ENCODE measurements around the gene TBX1. TPM values are rescaled to one million over a fixed set of nuclear protein-coding genes. Genes with fewer than 3 reads are reported as not detected.

The TBX1 gene
- total and polyA plus RNA-seq, 2 of the 13 experiments (the other 11 are each of a cell fraction or from before 2014, with no cell fraction given) = not detected

DNA sequence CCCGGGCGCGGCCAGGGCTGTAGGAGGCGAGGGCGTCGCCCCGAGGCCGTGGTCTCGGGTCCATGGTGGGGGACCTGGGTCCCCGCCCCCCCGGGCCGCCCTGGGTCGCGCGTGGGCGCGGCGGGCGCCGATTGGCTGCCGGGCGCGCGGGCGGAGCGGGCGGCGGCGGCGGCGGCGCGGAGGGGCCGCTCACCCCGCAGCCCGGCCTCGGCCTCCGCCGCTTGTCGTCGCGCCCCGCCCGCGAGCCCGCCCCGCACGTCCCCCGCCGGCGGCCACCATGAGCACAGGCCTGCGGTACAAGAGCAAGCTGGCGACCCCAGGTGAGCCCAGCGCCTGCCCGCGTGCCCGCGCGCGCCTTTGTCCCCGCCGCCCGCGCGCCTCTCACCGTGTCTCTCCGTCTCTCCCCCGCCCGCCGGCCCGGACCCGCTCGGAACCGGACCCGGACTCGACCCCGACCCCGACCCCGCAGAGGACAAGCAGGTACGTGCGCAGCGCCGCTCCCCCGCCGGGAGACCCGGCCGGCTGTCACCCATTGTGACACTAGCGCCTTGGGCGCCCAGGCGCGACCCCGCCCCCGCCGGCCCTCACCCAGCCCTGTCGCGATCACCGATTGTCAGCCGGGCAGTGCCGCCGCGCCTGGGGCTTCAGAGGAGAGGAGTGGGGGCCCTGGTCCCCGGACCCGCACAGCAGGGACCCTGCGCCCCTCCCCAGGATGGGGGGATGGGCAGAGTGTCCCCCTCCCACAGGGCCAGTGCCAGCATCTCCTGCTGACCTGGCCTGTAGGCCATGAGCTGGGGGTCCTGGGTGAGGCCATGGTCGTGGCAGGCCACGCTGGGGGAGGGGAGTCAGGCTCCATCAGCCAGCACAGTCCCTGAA, 46.0 kb upstream of the TBX1 start, which contains the start of gene SEPTIN5:
Gene SEPTIN5, plus strand, starts transcription at position 192 of the 876 bp plus-strand sequence. Its CDS starts 86 bp downstream, at position 278.
- Histone ChIP-seq H4K20me1 (ENCODE audit: insufficient read depth, low read length) (peaks cover 4% of the 10 kb centered on the region; the same call in 1 of the 2 replicates), H3K9ac (ENCODE audit: insufficient read depth, low read depth, low read length) (no peak within 1 kb of the TSS), H3K79me2 (ENCODE audit: insufficient read depth, low read length) (no peaks in the 10 kb centered on the region), H3K9me3 (ENCODE audit: low read length) (no peaks in the 10 kb centered on the region), H3K4me2 (ENCODE audit: low read depth, low read length) (peak within 1 kb of the TSS; percentile 67), H2AFZ (ENCODE audit: low read length) (no peak within 1 kb of the TSS), H3K36me3 (replicated peaks in 1 of 2; ENCODE audit: control insufficient read depth in 1 of 2, insufficient read depth in 2 of 2, low read length in 2 of 2) (no peaks in the 10 kb centered on the region), H3K27me3 (ENCODE audit: control insufficient read depth in 1 of 2, insufficient read depth in 2 of 2, low read length in 2 of 2) (peaks cover 10 to 86% of the 10 kb centered on the region in 2 experiments), H3K4me1 (ENCODE audit: insufficient read depth, low read length) (peaks cover 4% of the 10 kb centered on the region; the same call in 1 of the 2 replicates), H3K4me3 (replicated peaks in 1 of 3; ENCODE audit: insufficient read depth in 1 of 3, low read depth in 2 of 3, low read length in 3 of 3) (peak within 1 kb of the TSS; percentile 26 to 62 (median 42); a peak in 4 of 6 replicates), H3K27ac (ENCODE audit: extremely low read length, insufficient read depth, low read length) (no peak within 1 kb of the TSS)
- FAIRE-seq = no peak
- DNase-seq (ENCODE audit: low spot score) = no peak
- 0% methylated on average over 1 of the region's 106 CpGs for WGBS (ENCODE audit: low lambda C conversion rate)
- no peak for TF ChIP-seq ZNF572 (CRISPR knock-in tag; IDR thresholded peaks at IDR 0.05)
- peak; percentile 62; the same call in 1 of the 2 replicates for TF ChIP-seq EZH2 (conservative IDR thresholded peaks at IDR 0.05; ENCODE audit: low read depth, low read length)
- TF ChIP-seq MTF2 (CRISPR knock-in tag; IDR thresholded peaks at IDR 0.05; ENCODE audit: borderline replicate concordance) = no peak
- TF ChIP-seq SOX6 (IDR thresholded peaks at IDR 0.05) = no peak
- TF ChIP-seq SOX6 (CRISPR knock-in tag; IDR thresholded peaks at IDR 0.05) = no peak
- TF ChIP-seq RARA (CRISPR knock-in tag; IDR thresholded peaks at IDR 0.05) = no peak
- TF ChIP-seq ZNF24 (IDR thresholded peaks at IDR 0.05) = no peak
- no peak for TF ChIP-seq ZNF652 (CRISPR knock-in tag; IDR thresholded peaks at IDR 0.05; ENCODE audit: borderline replicate concordance, low read depth)
- ChIA-PET POLR2A (no interaction called here), CTCF (ENCODE audit: low intra/inter-chr PET ratio, low total read pairs) (no interaction called here)
- intact Hi-C loops (cut with micrococcal nuclease; ENCODE audit: unreplicated experiment) (no loop called here), in situ Hi-C loops (cut with HindIII; ENCODE audit: extremely low pct_ligation_motif_present, low pct_unique_long_range_greater_than_20kb) (no loop called here)
- ATAC-seq = no peak
- BruUV-seq (replicated peaks) = no TSS peak
